NCI-H748 treated with DMSO at 0.1 percent for 48 hours (cell line): ENCODE measurements around the gene MIEF1.

Experiments used
- DNase-seq: peaks from one replicate; lab custom pipeline; 2025; lab: John Stamatoyannopoulos, UW

The MIEF1 gene

DNA sequence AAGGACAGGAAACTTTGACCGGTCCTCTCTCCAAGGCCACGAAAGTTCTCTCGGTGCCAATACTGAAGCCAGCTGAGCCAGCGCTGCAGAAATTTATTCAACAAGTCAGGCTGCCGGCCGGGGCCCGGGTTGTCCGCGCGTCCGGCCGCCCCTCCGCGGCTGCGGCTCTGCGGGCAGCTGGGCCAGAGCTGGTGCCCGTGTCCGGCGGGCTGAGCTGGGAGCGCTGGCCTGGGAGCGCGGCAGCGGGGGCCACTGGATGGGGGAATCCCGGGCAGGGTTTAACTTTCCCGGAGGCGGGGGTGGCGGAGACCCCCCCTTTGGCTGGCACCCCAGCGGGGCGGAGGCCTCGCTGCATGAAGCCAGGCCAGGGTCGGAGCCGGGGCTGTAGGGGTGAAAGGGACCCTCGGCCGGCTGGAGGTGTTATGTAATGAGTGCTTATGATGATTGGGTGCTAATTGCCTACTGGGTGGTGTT, 56.2 kb downstream of the MIEF1 start:
- DNase-seq, result no peak

- no peak for DNase-seq
These were observed 56.9 kb downstream of the MIEF1 start for GRCh38 chr22:39558950-39559349.

DNA sequence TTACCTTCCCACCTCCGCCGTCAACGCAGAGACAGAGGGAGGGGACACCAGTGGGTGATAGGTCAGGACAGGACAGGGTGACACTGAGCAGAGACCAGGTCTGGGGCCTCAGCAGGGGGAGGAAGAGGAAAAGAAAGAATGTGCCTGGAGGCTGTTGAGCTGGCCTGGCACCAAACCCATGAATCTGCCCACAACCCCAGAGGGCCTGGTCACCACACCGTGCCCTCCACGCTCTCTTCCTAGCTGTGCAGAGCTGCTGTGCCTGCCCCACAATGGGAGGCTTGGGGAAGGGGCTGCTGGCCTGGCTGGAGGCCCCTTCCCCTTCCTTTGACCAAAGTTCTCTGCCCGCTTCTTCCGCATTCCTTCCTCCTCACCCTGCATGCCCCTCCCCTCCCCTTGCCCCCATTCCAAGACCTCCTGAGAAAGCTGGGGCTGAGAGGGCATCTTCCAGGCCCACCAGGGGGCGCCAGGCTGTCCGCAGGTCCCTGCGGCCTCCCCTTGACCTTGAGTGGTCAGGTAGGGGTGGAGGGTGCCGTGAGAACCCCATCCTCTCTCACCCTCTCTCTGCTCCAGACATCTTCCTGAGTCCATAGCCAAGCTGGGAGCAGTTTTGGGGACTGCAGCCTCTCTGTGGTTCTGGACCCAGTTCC, 57.5 kb downstream of the MIEF1 start:
- DNase-seq, result no peak

DNA sequence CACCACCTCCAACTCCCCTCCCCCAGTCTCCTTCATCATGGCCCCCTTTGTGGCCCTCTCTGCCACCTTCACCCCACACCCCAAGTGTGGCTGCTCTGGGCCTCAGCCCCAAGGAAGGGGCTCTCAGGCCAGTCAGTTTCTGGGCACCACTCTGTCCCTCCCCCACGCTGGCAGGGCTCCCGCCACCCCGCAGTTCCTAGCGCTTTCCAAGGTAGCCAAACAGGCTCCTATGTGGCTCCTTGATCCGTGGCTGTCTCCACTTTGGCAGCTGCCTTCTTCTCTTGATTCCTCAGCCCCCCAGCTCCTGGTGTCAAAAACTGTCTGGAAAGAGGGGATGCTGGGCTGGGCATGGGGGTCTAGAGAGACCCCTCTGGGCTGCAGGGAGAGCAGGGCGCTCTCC, 58.0 kb downstream of the MIEF1 start:
- no peak for DNase-seq

DNA sequence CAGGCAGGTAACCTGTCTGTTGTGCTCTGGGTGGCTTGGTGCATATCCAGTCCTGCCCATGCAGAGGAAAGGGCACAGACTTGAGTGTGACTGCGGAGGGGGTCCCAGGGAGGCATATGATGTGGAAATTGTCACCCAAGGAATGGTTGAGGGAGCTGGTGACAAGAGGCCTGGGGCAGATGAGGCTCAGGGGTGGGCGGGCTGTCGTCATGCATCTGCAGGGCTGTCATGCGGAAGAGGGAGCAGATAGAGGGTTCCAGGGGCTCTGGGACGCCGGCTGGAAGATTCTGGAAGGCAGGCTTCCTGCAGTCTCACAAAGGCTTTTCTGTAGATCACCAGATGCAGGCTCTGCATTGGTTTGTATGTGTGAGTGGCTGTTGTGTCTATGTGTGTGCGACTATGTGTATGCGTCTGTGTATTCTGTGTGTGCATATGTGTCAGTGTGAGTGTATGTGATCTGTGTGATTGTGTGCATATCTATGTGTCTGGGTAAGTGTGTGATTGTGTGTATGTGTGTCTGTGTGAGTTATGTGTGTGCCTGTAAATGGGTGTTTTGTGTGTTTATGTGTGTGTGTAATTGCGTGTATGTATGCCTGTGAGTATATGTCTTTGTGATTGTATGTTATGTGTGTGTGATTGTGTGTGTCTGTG, 60.9 kb downstream of the MIEF1 start:
- DNase-seq, result no peak

DNA sequence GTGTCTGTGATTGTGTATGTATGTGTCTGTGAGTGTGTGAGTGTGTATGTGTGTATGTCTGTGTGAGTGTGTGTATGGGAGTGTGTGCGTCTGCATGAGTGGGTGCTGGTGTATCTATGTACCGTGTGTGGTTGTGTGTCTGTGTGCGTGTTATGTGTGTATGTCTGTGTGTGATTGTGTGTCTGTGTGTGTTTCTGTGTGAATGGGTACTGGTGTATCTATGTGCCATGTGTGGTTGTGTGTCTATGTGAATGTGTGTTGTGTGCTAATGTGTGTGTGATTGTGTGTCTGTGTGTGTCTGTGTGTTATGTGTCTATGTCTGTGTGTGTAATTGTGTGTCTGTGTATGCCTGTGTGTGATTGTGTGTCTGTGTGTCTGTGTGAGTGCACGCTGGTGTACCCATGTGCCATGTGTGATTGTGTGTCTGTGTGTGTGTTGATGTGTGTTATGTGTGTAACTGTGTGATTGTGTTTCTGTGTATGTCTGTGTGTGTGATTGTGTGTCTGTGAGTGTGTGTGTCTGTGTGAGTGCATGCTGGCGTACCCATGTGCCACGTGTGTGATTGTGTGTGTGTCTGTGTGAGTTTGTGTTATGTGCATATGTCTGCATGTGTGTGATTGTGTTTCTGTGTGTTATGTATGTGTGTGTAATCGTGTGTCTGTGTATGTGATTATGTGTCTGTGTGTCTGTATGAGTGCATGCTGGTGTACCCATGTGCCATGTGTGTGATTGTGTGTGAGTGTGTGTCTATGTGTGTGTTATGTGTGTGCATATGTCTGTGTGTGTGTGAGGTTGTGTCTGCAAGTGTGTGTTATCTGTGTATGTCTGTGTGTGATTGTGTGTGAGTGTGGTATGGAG, 61.7 kb downstream of the MIEF1 start:
- DNase-seq, result no peak

- no peak for DNase-seq
These were observed 63.4 kb downstream of the MIEF1 start for GRCh38 chr22:39565414-39565944.

DNA sequence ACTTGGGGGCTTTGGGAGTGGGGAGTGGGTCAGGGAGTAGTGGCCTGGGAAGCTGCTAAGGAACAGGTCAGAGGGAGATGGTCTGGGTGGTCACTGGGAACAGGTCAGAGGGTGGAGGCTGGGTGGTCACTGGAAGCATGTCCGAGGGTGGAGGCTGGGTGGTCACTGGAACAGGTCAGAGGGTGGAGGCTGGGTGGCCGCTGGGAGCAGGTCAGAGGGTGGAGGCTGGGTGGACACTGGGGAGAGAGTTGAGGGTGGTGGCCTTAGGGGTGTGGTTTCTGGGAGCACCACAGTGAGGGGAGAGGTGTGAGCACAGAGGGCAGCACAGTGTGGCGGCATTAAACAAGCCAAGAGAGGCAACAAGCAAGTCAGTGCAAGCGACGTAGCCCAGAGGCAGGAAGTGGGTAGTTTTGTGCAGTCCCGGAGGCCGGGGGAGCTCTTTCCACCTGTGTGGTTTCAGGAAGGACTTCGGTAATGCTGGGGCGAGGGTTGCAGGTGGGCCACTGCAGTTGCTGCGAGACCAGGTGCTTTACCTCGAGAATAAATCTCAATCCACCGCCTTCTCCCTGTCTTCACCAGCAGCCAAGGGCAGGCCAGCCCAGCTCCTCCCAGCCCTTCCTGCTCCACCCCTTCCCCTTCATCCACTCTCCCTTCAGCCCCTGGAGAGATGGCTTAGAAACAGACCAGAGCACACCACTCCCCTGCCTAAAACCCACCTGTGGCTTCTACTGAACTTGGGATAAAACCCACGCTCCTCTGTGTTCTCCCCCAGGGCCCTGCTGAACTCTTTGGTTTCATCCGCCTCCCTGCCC, 65.3 kb downstream of the MIEF1 start:
- DNase-seq, result no peak
